Measurements from ENCODE around the gene PINLYP. TPM values are rescaled to one million over a fixed set of nuclear protein-coding genes. Genes with fewer than 3 reads are reported as not detected.

PINLYP gene
- total RNA-seq, 1 experiment from 2014 or later: 0.17 TPM

GRCh38 chr19:43532962-43533545 is 42.5 kb upstream of the PINLYP start, which contains the start of gene ZNF575 (continued):
- TF ChIP-seq, protein P1, sequence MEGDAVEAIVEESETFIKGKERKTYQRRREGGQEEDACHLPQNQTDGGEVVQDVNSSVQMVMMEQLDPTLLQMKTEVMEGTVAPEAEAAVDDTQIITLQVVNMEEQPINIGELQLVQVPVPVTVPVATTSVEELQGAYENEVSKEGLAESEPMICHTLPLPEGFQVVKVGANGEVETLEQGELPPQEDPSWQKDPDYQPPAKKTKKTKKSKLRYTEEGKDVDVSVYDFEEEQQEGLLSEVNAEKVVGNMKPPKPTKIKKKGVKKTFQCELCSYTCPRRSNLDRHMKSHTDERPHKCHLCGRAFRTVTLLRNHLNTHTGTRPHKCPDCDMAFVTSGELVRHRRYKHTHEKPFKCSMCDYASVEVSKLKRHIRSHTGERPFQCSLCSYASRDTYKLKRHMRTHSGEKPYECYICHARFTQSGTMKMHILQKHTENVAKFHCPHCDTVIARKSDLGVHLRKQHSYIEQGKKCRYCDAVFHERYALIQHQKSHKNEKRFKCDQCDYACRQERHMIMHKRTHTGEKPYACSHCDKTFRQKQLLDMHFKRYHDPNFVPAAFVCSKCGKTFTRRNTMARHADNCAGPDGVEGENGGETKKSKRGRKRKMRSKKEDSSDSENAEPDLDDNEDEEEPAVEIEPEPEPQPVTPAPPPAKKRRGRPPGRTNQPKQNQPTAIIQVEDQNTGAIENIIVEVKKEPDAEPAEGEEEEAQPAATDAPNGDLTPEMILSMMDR (IDR thresholded peaks at IDR 0.05 in 2 of 3, conservative IDR thresholded peaks at IDR 0.05 in 1 of 3; ENCODE audit: borderline replicate concordance in 1 of 3, insufficient read depth in 1 of 3, low read depth in 2 of 3, low read length in 2 of 3): no peak
- no peak for TF ChIP-seq CEBPB (IDR thresholded peaks at IDR 0.05; ENCODE audit: low read depth)
- no peak; the same call in none of the 2 replicates for TF ChIP-seq POLR2AphosphoS5 (IDR thresholded peaks at IDR 0.05; ENCODE audit: low read depth, low read length)
- peak; percentile 21 for TF ChIP-seq TCF7L2 (IDR thresholded peaks at IDR 0.05; ENCODE audit: borderline replicate concordance, extremely low read depth, insufficient read depth, insufficient read length)
- TF ChIP-seq YY1 (IDR thresholded peaks at IDR 0.05; ENCODE audit: extremely low read depth, insufficient replicate concordance, low read depth, low read length): no peak
- no peak for TF ChIP-seq ZBTB33 (IDR thresholded peaks at IDR 0.05; ENCODE audit: extremely low read depth, insufficient replicate concordance, low read length)
- TF ChIP-seq RAD21 (IDR thresholded peaks at IDR 0.05; ENCODE audit: low read depth): no peak
- no peak for TF ChIP-seq ELF1 (IDR thresholded peaks at IDR 0.05; ENCODE audit: borderline replicate concordance, low read depth)
- no peak for TF ChIP-seq JUND (IDR thresholded peaks at IDR 0.05)
- TF ChIP-seq, protein P2, sequence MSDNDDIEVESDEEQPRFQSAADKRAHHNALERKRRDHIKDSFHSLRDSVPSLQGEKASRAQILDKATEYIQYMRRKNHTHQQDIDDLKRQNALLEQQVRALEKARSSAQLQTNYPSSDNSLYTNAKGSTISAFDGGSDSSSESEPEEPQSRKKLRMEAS (IDR thresholded peaks at IDR 0.05): peak; percentile 85
- peak; percentile 50 for TF ChIP-seq SP1 (IDR thresholded peaks at IDR 0.05; ENCODE audit: low read depth)
- no peak for TF ChIP-seq SIN3A (IDR thresholded peaks at IDR 0.05; ENCODE audit: low read depth)
- no peak for TF ChIP-seq EZH2phosphoT487 (IDR thresholded peaks at IDR 0.05; ENCODE audit: borderline replicate concordance)
- TF ChIP-seq POLR2A (IDR thresholded peaks at IDR 0.05; ENCODE audit: borderline replicate concordance, extremely low read depth, insufficient read depth, insufficient read length): no peak
- peak; percentile 65 for TF ChIP-seq CBX3 (IDR thresholded peaks at IDR 0.05; ENCODE audit: low read depth)
- TF ChIP-seq EGR1 (IDR thresholded peaks at IDR 0.05; ENCODE audit: low read depth): peak; percentile 83

Measured in HCT116 (cell line).